GM18502 (cell line): Measurements from ENCODE around the gene GAD2.
"Not testable (repeated sequence)": the region's sequence is repeated elsewhere in the genome, so short reads cannot be mapped to it uniquely, and the experiment has no call there.

ENCODE experiments used
- ATAC-seq: cut with Tn5 transposase; IDR thresholded peaks from one replicate; pipeline ENCODE4 v1.9.1; 2021; ENCODE audit warnings: mild to moderate bottlenecking; ENCODE audit not compliant: unreplicated experiment, poor library complexity

The GAD2 gene

GRCh38 chr10:26310361-26310760 lies 93.8 kb downstream of the GAD2 start:
- ATAC-seq = no peak

DNA sequence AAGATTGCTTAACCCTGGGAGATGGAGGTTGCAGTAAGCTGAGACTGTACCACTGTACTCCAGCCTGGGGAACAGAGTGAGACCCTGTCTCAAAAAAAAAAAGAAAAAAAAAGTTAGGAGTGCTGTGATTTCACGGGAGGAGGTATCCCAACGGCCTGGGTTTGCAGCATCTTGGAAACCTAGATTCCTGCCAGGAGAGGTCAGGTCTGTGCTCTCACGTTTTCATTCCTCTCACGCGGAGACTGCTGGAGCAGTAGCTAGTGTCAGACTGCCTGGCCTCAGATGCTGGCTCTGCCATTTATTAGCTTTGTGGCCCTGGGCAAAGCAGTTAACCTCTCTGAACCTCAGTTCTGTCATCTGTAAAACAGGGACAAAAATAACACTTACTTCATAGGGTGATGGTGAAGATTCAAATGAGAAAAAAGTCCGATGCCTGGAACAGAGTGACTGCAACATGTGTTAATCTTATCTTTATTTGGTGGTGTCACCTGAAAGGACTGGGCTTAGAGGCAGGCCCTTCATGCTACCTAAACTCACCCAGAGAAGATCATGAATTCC lies 94.9 kb downstream of the GAD2 start:
- ATAC-seq = no peak

GRCh38 chr10:26314265-26315013 lies 97.9 kb downstream of the GAD2 start:
- ATAC-seq = no peak

DNA sequence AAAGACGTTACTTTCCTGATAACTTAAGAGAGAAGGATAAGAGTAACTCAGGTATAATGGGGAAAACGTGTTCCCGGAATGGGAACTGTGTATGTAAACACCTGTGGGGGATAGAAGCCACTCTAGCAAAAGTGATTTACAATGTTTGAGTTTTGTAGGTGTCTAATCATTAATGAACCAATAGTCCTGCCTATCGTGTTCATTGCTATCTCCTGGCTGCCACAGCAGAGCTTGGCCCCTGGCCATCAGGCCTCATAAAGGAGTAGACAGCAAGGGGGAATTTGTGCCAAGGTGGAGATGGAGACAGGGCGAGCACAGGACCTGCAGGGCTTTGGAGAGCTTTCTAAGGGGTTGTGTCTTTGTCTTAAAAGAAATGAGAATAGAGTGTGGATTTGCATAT lies 102.1 kb downstream of the GAD2 start:
- no peak for ATAC-seq

GRCh38 chr10:26323219-26323618 lies 106.6 kb downstream of the GAD2 start:
- ATAC-seq = no peak

- ATAC-seq = no peak
These were observed 110.3 kb downstream of the GAD2 start for GRCh38 chr10:26326851-26327250.

- no peak for ATAC-seq
These were observed 111.2 kb downstream of the GAD2 start for GRCh38 chr10:26327811-26328210.

DNA sequence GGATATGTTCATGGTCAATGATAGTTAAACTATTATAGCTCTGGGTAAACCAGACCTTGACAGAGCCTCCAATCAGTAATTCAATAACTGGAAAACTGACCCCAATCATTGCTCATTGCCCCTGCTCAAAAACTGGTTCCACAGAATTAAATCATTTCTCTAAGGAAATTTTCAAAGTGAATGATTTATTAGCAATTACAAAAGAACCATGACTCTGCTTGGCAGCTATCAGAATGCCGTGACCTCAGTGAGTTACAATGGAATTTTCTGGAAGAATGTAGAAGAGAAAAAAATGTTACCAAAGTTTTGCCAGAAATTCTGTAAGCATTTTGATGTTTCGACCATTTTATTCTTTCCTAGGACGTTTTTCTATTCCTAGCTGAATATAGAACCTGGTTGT lies 114.8 kb downstream of the GAD2 start:
- no peak for ATAC-seq

GRCh38 chr10:26334232-26334931 lies 117.8 kb downstream of the GAD2 start:
- no peak for ATAC-seq

- peak; percentile 87 for ATAC-seq
These were observed 118.5 kb downstream of the GAD2 start for GRCh38 chr10:26334932-26335573.

- peak; percentile 75 for ATAC-seq
These were observed 119.1 kb downstream of the GAD2 start for GRCh38 chr10:26335574-26336093.

DNA sequence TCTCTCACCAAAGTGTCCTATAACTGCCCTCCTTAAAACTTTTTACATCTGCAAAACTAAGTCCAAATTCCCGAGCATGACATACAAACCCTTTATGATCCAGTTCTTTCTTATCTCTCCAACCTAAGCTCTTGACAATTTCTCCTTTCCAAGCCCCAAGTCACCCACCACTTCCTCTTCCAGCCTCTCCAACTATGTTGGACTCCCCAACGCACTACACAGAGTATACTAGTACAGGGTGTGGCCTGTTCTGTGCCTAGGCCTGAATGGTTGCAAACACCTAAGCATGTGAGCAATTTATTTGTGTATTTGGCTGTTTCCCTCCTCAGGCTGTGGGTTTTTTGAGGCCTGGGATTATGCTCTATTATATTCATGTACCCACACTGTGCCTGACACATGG lies 120.4 kb downstream of the GAD2 start:
- ATAC-seq = no peak

- ATAC-seq = no peak
These were observed 125.1 kb downstream of the GAD2 start for GRCh38 chr10:26341701-26342100.

DNA sequence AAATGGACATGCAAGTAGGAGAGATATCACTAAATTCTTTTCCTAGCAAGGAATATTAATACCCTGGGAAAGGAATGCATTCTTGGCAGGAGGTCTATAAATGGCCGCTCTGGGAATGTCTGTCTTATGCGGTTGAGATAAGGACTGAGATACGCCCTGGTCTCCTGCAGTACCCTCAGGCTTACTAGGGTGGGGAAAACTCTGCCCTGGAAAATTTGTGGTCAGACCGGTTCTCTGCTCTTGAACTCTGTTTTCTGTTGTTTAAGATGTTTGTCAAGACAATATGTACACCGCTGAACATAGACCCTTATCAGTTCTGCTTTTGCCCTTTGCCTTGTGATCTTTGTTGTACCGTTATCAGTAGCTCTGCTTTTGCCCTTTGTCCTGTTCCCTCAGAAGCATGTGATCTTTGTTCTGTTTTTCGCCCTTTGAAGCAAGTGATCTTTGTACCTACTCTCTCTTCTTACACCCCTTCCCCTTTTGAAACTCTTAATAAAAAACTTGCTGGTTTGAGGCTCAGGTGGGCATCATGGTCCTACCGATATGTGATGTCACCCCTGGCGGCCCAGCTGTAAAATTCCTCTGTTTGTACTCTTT lies 132.3 kb downstream of the GAD2 start:
- not testable (repeated sequence) for ATAC-seq
